GM12801 (cell line): ENCODE measurements around the gene NFKBIZ.

ENCODE experiments used
- TF ChIP-seq, protein P1 (sequence below): IDR thresholded peaks from one replicate; pipeline ENCODE4 v1.5.1; 2011; ENCODE audit warnings: control low read depth; ENCODE audit not compliant: insufficient read length; ENCODE audit errors: extremely low read depth

The NFKBIZ gene

DNA sequence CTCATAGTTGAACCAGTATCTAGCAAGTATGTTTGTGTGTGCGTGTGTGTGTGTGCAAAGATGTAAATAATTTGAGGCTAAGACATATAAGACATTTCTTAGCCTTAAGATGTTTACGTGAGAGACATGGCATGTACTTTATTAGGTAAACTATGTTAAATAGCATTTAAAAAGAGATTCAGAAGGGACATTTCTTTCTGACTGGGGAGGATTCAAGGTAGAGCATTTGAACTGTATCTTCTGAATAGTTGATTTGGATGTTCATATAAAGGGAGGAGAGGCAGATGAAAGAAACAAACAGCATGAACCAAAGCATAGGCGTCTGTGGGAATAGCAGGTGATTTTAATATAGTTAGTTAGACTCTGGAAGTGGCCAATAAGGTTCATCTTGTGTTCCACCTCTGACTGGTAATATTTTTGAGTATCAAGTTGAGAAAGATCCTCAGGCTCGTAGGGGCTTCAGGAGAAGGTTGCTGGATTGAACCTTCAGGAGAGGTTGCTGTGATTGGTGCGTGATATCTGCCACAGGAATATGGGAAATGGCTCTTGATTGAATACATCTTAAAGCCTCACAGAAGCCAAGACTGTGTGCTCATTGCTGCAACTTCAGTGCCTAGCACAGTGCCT, 12.6 kb downstream of the NFKBIZ start:
- TF ChIP-seq, protein P1, sequence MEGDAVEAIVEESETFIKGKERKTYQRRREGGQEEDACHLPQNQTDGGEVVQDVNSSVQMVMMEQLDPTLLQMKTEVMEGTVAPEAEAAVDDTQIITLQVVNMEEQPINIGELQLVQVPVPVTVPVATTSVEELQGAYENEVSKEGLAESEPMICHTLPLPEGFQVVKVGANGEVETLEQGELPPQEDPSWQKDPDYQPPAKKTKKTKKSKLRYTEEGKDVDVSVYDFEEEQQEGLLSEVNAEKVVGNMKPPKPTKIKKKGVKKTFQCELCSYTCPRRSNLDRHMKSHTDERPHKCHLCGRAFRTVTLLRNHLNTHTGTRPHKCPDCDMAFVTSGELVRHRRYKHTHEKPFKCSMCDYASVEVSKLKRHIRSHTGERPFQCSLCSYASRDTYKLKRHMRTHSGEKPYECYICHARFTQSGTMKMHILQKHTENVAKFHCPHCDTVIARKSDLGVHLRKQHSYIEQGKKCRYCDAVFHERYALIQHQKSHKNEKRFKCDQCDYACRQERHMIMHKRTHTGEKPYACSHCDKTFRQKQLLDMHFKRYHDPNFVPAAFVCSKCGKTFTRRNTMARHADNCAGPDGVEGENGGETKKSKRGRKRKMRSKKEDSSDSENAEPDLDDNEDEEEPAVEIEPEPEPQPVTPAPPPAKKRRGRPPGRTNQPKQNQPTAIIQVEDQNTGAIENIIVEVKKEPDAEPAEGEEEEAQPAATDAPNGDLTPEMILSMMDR = no peak

DNA sequence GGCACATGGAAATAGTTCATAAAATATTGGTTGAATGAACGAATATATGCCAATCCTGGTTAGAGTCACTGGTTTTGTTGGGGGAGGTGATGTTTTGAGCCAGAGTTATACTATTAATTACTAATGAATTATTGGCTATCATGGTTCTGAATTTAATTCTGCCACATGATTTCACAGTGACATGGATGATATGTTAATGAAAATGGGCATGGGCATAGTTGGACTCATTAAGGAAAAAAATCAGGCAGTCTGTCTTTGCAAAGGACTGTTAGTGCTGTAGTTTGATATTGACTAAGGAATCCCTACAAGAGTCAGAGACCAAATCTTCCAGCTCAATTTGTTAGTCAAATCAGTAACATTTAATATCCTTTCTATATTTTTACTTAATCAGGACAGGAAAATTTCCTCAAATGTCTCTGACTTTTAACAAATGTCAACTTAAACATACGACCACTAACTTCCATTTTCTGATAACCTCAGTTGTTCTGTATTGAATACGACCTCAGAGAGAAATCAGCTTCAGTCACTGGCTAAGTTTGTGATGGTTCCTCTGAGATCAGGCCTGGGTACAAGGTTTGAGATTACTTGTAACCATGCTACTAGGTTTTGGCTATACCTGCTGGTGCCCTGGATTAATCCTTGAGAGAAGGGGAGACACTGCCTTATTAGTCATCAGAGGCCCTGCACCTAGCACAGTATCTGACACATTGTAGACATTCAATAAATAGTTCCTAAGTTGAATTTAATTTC, 13.3 kb downstream of the NFKBIZ start:
- TF ChIP-seq, protein P1 = no peak

DNA sequence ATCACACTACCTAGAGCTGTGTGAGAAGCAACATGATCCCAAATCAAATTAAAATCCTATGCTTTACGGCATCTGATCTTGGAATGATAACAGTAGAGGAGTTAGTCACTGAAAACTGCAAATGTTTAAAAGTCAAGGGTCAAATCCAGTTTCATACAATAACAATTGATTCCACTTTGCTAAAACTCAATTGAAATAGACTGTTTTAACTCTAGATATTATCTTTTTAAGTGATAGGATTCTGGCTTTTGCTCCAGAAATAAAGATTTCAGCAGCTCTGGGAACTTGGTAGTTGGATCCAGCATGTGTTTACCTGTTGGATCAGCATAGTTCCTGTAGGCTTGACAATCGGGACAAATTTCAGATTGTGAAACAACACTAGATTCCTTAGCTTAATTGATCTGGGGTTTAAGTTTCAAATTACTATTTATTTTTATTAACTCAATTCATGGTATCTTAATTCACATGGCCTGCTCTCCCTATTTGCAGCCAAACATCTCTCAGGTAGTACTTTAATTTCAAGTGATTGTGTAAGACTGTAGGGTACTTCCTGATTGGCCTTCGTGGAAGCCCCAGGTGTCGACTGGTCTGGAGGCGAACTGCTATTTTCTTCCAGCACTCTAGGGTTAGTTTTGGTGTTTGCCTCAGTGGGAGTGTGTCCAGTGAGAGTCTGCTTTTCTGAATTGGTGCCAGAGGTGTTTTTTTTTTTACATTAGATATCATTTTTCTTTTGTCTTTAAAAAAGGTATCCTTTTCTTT, 16.6 kb downstream of the NFKBIZ start:
- TF ChIP-seq, protein P1 = no peak

DNA sequence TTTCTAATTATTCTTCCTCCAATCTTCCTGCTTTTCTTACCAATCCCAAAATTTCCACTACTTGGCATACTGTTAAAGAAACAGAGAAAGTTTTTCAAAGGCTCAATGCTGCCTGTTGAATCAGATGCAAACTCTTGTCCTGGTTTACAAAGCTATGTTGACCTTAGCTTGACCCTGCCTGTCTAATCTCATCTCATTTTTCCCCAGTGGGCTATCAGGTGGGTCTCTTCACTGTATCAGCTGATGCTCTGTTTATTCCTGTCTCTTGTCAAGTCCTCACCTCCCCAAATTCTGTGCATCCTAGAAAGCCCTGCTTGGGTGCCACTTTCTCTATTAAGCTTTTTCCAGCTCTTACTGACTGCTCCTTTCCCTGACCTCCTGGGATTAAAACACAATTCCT, 18.2 kb downstream of the NFKBIZ start:
- TF ChIP-seq, protein P1 = no peak

DNA sequence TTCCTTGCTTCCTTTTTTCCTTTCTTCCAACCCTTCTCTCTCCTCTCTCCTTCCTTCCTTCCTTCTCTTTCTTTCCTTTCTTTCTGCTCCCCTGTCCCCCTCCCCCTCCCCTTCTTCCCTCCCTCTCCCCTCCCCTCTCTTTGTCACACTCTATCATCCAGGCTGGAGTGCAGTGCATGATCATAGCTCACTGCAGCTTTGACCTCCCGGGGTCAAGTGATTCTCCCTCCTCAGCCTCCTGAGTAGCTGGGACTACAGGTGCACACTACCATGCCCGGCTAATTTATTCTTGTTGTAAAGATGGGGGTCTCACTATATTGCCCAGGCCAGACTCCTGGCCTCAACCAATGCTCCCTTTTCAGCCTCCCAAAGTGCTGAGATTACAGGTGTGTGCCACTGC, 18.7 kb downstream of the NFKBIZ start:
- TF ChIP-seq, protein P1 = no peak

DNA sequence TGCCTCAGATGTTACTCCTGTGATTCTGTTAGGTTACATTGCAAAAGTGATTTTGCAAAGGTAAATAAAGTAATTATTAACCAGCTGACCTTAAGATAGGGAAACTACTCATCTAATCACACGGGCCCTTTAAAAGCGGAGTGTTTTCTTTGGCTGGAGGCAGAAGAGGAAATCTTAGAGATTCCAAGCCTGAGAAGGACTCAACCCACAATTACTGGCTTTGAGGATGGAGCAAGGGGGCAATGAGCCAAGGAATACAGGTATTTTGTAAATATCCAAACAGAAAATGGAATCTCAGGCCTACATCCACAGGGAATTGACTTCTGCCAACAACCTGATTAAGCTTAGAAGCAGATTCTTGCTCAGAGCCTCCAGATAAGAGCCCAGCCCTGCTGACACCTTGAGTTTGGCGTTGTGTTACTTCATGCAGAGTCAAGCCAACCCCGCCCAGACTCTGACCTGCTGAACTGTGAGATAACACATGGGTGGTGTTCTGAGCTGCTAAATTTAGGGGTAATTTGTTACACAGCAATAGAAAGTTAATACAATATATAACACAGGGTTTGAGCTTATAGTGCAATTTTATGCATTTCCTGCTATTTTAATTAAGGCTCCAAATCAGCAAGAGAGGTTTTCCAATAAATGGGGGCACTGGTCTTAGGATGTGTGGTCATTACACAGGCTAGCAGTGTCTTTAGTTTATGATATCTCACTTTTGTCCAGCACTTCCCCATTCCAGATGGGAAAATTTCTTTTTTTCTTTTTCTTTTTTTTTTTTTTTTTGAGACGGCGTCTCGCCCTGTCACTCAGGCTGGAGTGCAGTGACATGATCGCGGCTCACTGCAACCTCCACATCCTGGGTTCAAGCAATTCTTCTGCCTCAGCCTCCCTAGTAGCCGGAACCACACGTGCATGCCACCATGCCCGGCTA, 19.5 kb downstream of the NFKBIZ start:
- TF ChIP-seq, protein P1 = no peak
